Dedifferentiated amniotic fluid mesenchymal stem cell (primary cell): ENCODE measurements around the gene STPG1.
"Not testable (repeated sequence)": the region's sequence is repeated elsewhere in the genome, so short reads cannot be mapped to it uniquely, and the experiment has no call there.

Experiments
- DNase-seq: peaks from one replicate; pipeline ENCODE4 v3.0.0-alpha.2; 2016; ENCODE audit errors: extremely low spot score

Gene STPG1

GRCh38 chr1:24413350-24414163 lies at the start of gene STPG1:
Gene STPG1, minus strand, starts transcription at chr1:24413782. Its CDS starts 12,394 bp downstream, at chr1:24401388.
- peak; percentile 83 for DNase-seq

- DNase-seq: not testable (repeated sequence)
These were observed 48.5 kb upstream of the STPG1 start for GRCh38 chr1:24462128-24462527.

GRCh38 chr1:24459551-24460266 lies 46.1 kb upstream of the STPG1 start:
- no peak for DNase-seq

- no peak for DNase-seq
These were observed 44.3 kb upstream of the STPG1 start for GRCh38 chr1:24457866-24458265.

GRCh38 chr1:24455272-24455671 lies 41.7 kb upstream of the STPG1 start:
- no peak for DNase-seq

GRCh38 chr1:24454673-24455072 lies 41.1 kb upstream of the STPG1 start:
- DNase-seq: no peak

GRCh38 chr1:24452922-24453485 lies 39.4 kb upstream of the STPG1 start:
- DNase-seq: no peak

- DNase-seq: no peak
These were observed 38.2 kb upstream of the STPG1 start for GRCh38 chr1:24451746-24452145.

GRCh38 chr1:24450857-24451397 lies 37.3 kb upstream of the STPG1 start:
- no peak for DNase-seq

GRCh38 chr1:24450316-24450715 lies 36.7 kb upstream of the STPG1 start:
- no peak for DNase-seq

- DNase-seq: not testable (repeated sequence)
These were observed 32.9 kb upstream of the STPG1 start for GRCh38 chr1:24446446-24446845.

- DNase-seq: peak; percentile 42
These were observed 29.7 kb upstream of the STPG1 start for GRCh38 chr1:24443241-24443656.

GRCh38 chr1:24442764-24443163 lies 29.2 kb upstream of the STPG1 start:
- DNase-seq: no peak

- no peak for DNase-seq
These were observed 28.6 kb upstream of the STPG1 start for GRCh38 chr1:24441996-24442668.

GRCh38 chr1:24441480-24441879 lies 27.9 kb upstream of the STPG1 start:
- no peak for DNase-seq

GRCh38 chr1:24440436-24440835 lies 26.9 kb upstream of the STPG1 start:
- no peak for DNase-seq

GRCh38 chr1:24438423-24438901 lies 24.9 kb upstream of the STPG1 start:
- no peak for DNase-seq

GRCh38 chr1:24437631-24438396 lies 24.2 kb upstream of the STPG1 start:
- DNase-seq: no peak

GRCh38 chr1:24435782-24436365 lies 22.3 kb upstream of the STPG1 start:
- DNase-seq: no peak

- DNase-seq: no peak
These were observed 13.9 kb upstream of the STPG1 start for GRCh38 chr1:24427545-24427862.
